ENCODE results near the gene TCEA3. TPM values are rescaled to one million over a fixed set of nuclear protein-coding genes. Genes with fewer than 3 reads are reported as not detected.

TCEA3 gene
- total RNA-seq, 1 donor from 2014 or later: 8.8 TPM

- no peak overlapping the region for H3K4me3 Mint-ChIP-seq
- no peak for DNase-seq (ENCODE audit: extremely low spot score, unreplicated experiment)
- H3K4me1 Mint-ChIP-seq (ENCODE audit: unreplicated experiment): peaks cover 4% of the 10 kb centered on the region
- H3K27ac Mint-ChIP-seq: no peak overlapping the region
- no peaks in the 10 kb centered on the region for H3K9me3 Mint-ChIP-seq
- no peak for TF ChIP-seq CTCF (conservative IDR thresholded peaks at IDR 0.05)
- peaks cover 24% of the 10 kb centered on the region for H3K36me3 Mint-ChIP-seq
- H3K27me3 Mint-ChIP-seq: no peaks in the 10 kb centered on the region
Measured at GRCh38 chr1:23461050-23461449, 36.5 kb upstream of the TCEA3 start.

- Mint-ChIP-seq H3K27ac (no peak overlapping the region), H3K36me3 (peaks cover 24% of the 10 kb centered on the region), H3K27me3 (no peaks in the 10 kb centered on the region), H3K4me3 (no peak overlapping the region), H3K9me3 (no peaks in the 10 kb centered on the region), H3K4me1 (ENCODE audit: unreplicated experiment) (no peaks in the 10 kb centered on the region)
- no peak for TF ChIP-seq CTCF (conservative IDR thresholded peaks at IDR 0.05)
- DNase-seq (ENCODE audit: extremely low spot score, unreplicated experiment): no peak
Measured at GRCh38 chr1:23460519-23460918, 36.0 kb upstream of the TCEA3 start.

- no peaks in the 10 kb centered on the region for H3K27me3 Mint-ChIP-seq
- no peak for DNase-seq (ENCODE audit: extremely low spot score, unreplicated experiment)
- H3K36me3 Mint-ChIP-seq: peaks cover 24% of the 10 kb centered on the region
- H3K9me3 Mint-ChIP-seq: no peaks in the 10 kb centered on the region
- H3K4me1 Mint-ChIP-seq (ENCODE audit: unreplicated experiment): no peaks in the 10 kb centered on the region
- TF ChIP-seq CTCF (conservative IDR thresholded peaks at IDR 0.05): no peak
- H3K27ac Mint-ChIP-seq: no peak overlapping the region
- no peak overlapping the region for H3K4me3 Mint-ChIP-seq
Measured at GRCh38 chr1:23459338-23459757, 34.8 kb upstream of the TCEA3 start.

GRCh38 chr1:23456226-23456625, 31.7 kb upstream of the TCEA3 start:
- H3K27ac Mint-ChIP-seq: no peak overlapping the region
- no peaks in the 10 kb centered on the region for H3K27me3 Mint-ChIP-seq
- no peaks in the 10 kb centered on the region for H3K9me3 Mint-ChIP-seq

GRCh38 chr1:23453455-23454000, 29.0 kb upstream of the TCEA3 start:
- Mint-ChIP-seq H3K27ac (peak overlapping the region; percentile 16), H3K27me3 (no peaks in the 10 kb centered on the region), H3K9me3 (no peaks in the 10 kb centered on the region), H3K4me1 (ENCODE audit: unreplicated experiment) (peaks cover 7% of the 10 kb centered on the region), H3K36me3 (peaks cover 10% of the 10 kb centered on the region), H3K4me3 (peak overlapping the region; percentile 56)
- TF ChIP-seq CTCF (conservative IDR thresholded peaks at IDR 0.05): no peak
- DNase-seq (ENCODE audit: extremely low spot score, unreplicated experiment): no peak

More at GRCh38 chr1:23456226-23456625, 31.7 kb upstream of the TCEA3 start:
- no peak overlapping the region for H3K4me3 Mint-ChIP-seq
- peaks cover 25% of the 10 kb centered on the region for H3K36me3 Mint-ChIP-seq
- H3K4me1 Mint-ChIP-seq (ENCODE audit: unreplicated experiment): peaks cover 7% of the 10 kb centered on the region
- no peak for TF ChIP-seq CTCF (conservative IDR thresholded peaks at IDR 0.05)
- DNase-seq (ENCODE audit: extremely low spot score, unreplicated experiment): no peak

- TF ChIP-seq CTCF (conservative IDR thresholded peaks at IDR 0.05): no peak
- H3K9me3 Mint-ChIP-seq: no peaks in the 10 kb centered on the region
- H3K4me3 Mint-ChIP-seq: peak overlapping the region; percentile 36
- peaks cover 7% of the 10 kb centered on the region for H3K36me3 Mint-ChIP-seq
- H3K4me1 Mint-ChIP-seq (ENCODE audit: unreplicated experiment): peaks cover 7% of the 10 kb centered on the region
- no peak for DNase-seq (ENCODE audit: extremely low spot score, unreplicated experiment)
- H3K27me3 Mint-ChIP-seq: no peaks in the 10 kb centered on the region
- H3K27ac Mint-ChIP-seq: peak overlapping the region; percentile 88
Measured at GRCh38 chr1:23452011-23452411, 27.5 kb upstream of the TCEA3 start.
